Measurements from ENCODE around the gene ANGEL2.

Gene ANGEL2

GRCh38 chr1:213015099-213016050, at the start of gene ANGEL2:
Gene ANGEL2 (minus strand): TSS chr1:213015867. CDS start chr1:213015671, 196 bp downstream.
- H3K4me3 ChIP-seq (ENCODE audit: low read length in 2 of 2): peak within 1 kb of the TSS; percentile 88 to 93
- no peaks in the 10 kb centered on the region for H3K27me3 ChIP-seq (ENCODE audit: control insufficient read depth in 2 of 2, insufficient read depth in 2 of 2, low read length in 2 of 2)
- peaks cover 0 to 10% of the 10 kb centered on the region in 2 donors for H3K36me3 ChIP-seq (ENCODE audit: control insufficient read depth in 2 of 2, insufficient read depth in 2 of 2, low read length in 2 of 2)
- H3K27ac ChIP-seq (ENCODE audit: low read depth in 2 of 2, low read length in 2 of 2): peak within 1 kb of the TSS; percentile 83 to 92
- peak within 1 kb of the TSS; percentile 83 to 90 for H3K9ac ChIP-seq (ENCODE audit: low read depth in 1 of 2, low read length in 2 of 2)
- peaks cover 0 to 3% of the 10 kb centered on the region in 2 donors for H3K4me1 ChIP-seq (ENCODE audit: control insufficient read depth in 2 of 2, insufficient read depth in 2 of 2, low read length in 2 of 2)
- H3K9me3 ChIP-seq (ENCODE audit: control insufficient read depth in 2 of 2, low read length in 2 of 2): no peaks in the 10 kb centered on the region

- Histone ChIP-seq H3K27ac (ENCODE audit: low read depth in 2 of 2, low read length in 2 of 2) (no peak overlapping the region), H3K4me1 (ENCODE audit: control insufficient read depth in 2 of 2, insufficient read depth in 2 of 2, low read length in 2 of 2) (no peaks in the 10 kb centered on the region), H3K9ac (ENCODE audit: low read depth in 1 of 2, low read length in 2 of 2) (no peak overlapping the region), H3K36me3 (ENCODE audit: control insufficient read depth in 2 of 2, insufficient read depth in 2 of 2, low read length in 2 of 2) (no peaks in the 10 kb centered on the region), H3K9me3 (ENCODE audit: control insufficient read depth in 2 of 2, low read length in 2 of 2) (no peaks in the 10 kb centered on the region), H3K27me3 (ENCODE audit: control insufficient read depth in 2 of 2, insufficient read depth in 2 of 2, low read length in 2 of 2) (no peaks in the 10 kb centered on the region), H3K4me3 (ENCODE audit: low read length in 2 of 2) (no peak overlapping the region)
Measured at GRCh38 chr1:213061263-213061662, 45.6 kb upstream of the ANGEL2 start.

- Histone ChIP-seq H3K27me3 (ENCODE audit: control insufficient read depth in 2 of 2, insufficient read depth in 2 of 2, low read length in 2 of 2) (no peaks in the 10 kb centered on the region), H3K4me3 (ENCODE audit: low read length in 2 of 2) (no peak overlapping the region), H3K27ac (ENCODE audit: low read depth in 2 of 2, low read length in 2 of 2) (no peak overlapping the region), H3K9me3 (ENCODE audit: control insufficient read depth in 2 of 2, low read length in 2 of 2) (no peaks in the 10 kb centered on the region), H3K36me3 (ENCODE audit: control insufficient read depth in 2 of 2, insufficient read depth in 2 of 2, low read length in 2 of 2) (no peaks in the 10 kb centered on the region), H3K9ac (ENCODE audit: low read depth in 1 of 2, low read length in 2 of 2) (no peak overlapping the region), H3K4me1 (ENCODE audit: control insufficient read depth in 2 of 2, insufficient read depth in 2 of 2, low read length in 2 of 2) (no peaks in the 10 kb centered on the region)
Measured at GRCh38 chr1:213060836-213061235, 45.2 kb upstream of the ANGEL2 start.

DNA sequence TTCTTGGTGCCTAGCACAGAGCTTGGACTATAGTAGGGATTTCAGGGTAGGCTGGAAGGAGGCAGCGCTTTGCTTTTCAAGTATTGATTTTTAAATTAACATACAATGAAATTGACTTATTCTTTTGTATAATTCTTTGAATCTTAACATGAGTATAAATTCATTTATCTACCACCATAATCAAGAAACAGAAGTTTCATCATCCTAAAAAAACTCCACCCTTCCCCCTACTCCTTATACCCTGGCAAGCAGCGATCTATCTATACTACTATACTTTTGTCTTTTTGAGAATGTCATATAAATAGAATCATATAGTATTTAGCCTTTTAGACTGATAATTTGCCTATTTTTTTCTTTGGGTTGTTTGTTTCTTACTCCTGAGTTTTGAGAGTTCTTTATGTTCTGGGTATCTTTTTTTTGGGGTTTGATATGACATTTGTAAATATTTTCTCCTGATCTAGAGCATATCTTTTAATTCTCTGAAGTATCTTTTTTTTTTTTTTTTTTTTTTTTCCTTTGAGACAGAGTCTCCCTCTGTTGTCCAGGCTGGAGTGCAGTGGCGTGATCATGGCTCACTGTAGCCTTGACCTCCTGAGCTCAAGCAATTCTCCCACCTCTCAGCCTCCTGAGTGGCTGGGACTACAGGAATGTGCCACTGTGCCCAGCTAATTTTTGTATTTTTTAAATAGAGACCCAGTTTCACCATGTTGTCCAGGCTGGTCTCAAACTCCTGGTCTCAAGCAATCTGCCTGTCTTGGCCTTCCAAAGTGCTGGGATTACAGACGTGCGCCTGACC, 41.8 kb upstream of the ANGEL2 start:
- Histone ChIP-seq H3K4me1 (ENCODE audit: control insufficient read depth in 2 of 2, insufficient read depth in 2 of 2, low read length in 2 of 2) (no peaks in the 10 kb centered on the region), H3K4me3 (ENCODE audit: low read length in 2 of 2) (no peak overlapping the region), H3K36me3 (ENCODE audit: control insufficient read depth in 2 of 2, insufficient read depth in 2 of 2, low read length in 2 of 2) (no peaks in the 10 kb centered on the region), H3K27me3 (ENCODE audit: control insufficient read depth in 2 of 2, insufficient read depth in 2 of 2, low read length in 2 of 2) (no peaks in the 10 kb centered on the region), H3K27ac (ENCODE audit: low read depth in 2 of 2, low read length in 2 of 2) (no peak overlapping the region), H3K9me3 (ENCODE audit: control insufficient read depth in 2 of 2, low read length in 2 of 2) (no peaks in the 10 kb centered on the region), H3K9ac (ENCODE audit: low read depth in 1 of 2, low read length in 2 of 2) (no peak overlapping the region)

GRCh38 chr1:213055767-213056166, 40.1 kb upstream of the ANGEL2 start:
- Histone ChIP-seq H3K4me1 (ENCODE audit: control insufficient read depth in 2 of 2, insufficient read depth in 2 of 2, low read length in 2 of 2) (peaks cover 0 to 8% of the 10 kb centered on the region in 2 donors), H3K27ac (ENCODE audit: low read depth in 2 of 2, low read length in 2 of 2) (no peak overlapping the region), H3K4me3 (ENCODE audit: low read length in 2 of 2) (no peak overlapping the region), H3K9me3 (ENCODE audit: control insufficient read depth in 2 of 2, low read length in 2 of 2) (no peaks in the 10 kb centered on the region), H3K36me3 (ENCODE audit: control insufficient read depth in 2 of 2, insufficient read depth in 2 of 2, low read length in 2 of 2) (no peaks in the 10 kb centered on the region), H3K27me3 (ENCODE audit: control insufficient read depth in 2 of 2, insufficient read depth in 2 of 2, low read length in 2 of 2) (no peaks in the 10 kb centered on the region), H3K9ac (ENCODE audit: low read depth in 1 of 2, low read length in 2 of 2) (no peak overlapping the region)

DNA sequence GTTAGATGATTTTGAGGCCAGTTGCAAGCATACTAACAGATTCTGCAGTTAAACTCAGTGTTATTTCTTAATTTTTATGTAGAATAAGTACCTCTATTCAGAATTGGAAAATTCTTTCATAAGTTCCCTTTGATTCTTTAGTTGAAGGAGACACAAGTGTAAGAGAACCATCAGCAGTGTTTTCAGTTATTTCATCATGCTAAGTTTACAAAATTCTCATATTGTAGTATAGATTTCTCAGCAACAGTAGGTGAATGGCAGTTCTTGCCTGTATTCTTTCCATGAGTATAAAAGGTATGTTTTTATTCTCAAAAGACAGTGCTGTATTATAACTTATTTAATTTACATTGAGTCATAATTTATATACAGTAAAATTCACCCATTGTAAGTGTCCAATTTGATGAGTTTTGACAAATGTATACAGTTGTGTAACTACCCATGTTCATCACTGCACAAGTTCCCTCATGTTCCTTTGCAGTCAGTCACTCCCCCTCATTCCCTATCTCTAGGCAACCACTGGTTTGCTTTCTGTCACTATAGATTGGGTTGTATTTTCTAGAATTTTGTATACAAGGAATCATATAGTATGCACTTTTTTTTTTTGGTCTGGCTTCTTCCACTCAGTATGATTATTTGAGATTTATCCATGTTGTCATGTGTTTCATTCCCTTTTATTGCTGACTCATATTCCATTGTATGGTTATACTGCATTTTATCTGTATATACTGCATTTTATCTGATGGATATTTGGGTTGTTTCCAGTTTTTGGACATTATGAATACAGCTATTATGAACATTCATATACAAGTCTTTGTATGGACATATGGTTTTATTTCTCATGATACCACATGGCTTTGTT, 39.3 kb upstream of the ANGEL2 start:
- Histone ChIP-seq H3K4me1 (ENCODE audit: control insufficient read depth in 2 of 2, insufficient read depth in 2 of 2, low read length in 2 of 2) (peaks cover 0 to 8% of the 10 kb centered on the region in 2 donors), H3K4me3 (ENCODE audit: low read length in 2 of 2) (no peak overlapping the region), H3K36me3 (ENCODE audit: control insufficient read depth in 2 of 2, insufficient read depth in 2 of 2, low read length in 2 of 2) (no peaks in the 10 kb centered on the region), H3K9me3 (ENCODE audit: control insufficient read depth in 2 of 2, low read length in 2 of 2) (no peaks in the 10 kb centered on the region), H3K27ac (ENCODE audit: low read depth in 2 of 2, low read length in 2 of 2) (no peak overlapping the region), H3K9ac (ENCODE audit: low read depth in 1 of 2, low read length in 2 of 2) (no peak overlapping the region), H3K27me3 (ENCODE audit: control insufficient read depth in 2 of 2, insufficient read depth in 2 of 2, low read length in 2 of 2) (no peaks in the 10 kb centered on the region)

DNA sequence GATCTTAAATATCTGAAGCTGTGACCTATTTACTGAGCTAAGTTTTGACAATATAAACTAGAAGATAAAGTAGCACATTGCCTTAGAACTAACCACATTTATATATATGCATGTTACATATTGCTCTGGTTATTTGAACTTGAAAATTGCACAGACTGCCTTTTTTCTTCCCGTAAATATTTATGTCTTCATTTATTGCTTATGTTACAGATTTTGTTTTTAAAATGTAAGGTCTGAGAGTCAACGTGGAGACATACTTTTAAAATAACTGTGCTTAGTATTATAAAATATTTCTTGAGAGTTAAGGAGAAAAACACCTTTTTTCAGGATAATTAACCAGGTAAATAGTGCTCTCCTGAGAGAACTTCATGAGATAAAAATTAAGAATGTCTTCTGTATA, 38.5 kb upstream of the ANGEL2 start:
- Histone ChIP-seq H3K27me3 (ENCODE audit: control insufficient read depth in 2 of 2, insufficient read depth in 2 of 2, low read length in 2 of 2) (peaks cover 0 to 2% of the 10 kb centered on the region in 2 donors), H3K27ac (ENCODE audit: low read depth in 2 of 2, low read length in 2 of 2) (no peak overlapping the region), H3K36me3 (ENCODE audit: control insufficient read depth in 2 of 2, insufficient read depth in 2 of 2, low read length in 2 of 2) (no peaks in the 10 kb centered on the region), H3K4me1 (ENCODE audit: control insufficient read depth in 2 of 2, insufficient read depth in 2 of 2, low read length in 2 of 2) (peaks cover 0 to 8% of the 10 kb centered on the region in 2 donors), H3K9me3 (ENCODE audit: control insufficient read depth in 2 of 2, low read length in 2 of 2) (no peaks in the 10 kb centered on the region), H3K4me3 (ENCODE audit: low read length in 2 of 2) (no peak overlapping the region), H3K9ac (ENCODE audit: low read depth in 1 of 2, low read length in 2 of 2) (no peak overlapping the region)

DNA sequence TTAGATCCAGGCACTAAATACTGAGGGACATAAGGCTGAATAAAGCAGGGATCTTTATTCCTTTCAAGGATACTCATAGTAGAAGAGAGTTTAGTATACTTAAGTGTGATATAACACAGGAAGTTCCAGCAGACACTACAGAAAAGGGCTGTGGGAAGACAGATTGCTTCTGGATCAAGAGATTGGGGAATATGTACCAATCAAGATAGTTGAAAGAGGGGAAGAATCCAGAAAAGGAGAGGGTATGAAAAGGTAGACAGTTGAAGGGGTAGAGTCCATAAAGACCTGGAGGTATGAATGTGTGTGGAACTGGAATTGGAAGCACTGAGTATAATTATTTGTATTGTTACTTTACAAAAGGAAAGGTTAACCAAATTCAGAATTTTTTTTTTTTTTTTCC, 37.8 kb upstream of the ANGEL2 start:
- Histone ChIP-seq H3K9me3 (ENCODE audit: control insufficient read depth in 2 of 2, low read length in 2 of 2) (no peaks in the 10 kb centered on the region), H3K4me3 (ENCODE audit: low read length in 2 of 2) (no peak overlapping the region), H3K9ac (ENCODE audit: low read depth in 1 of 2, low read length in 2 of 2) (no peak overlapping the region), H3K27ac (ENCODE audit: low read depth in 2 of 2, low read length in 2 of 2) (no peak overlapping the region), H3K27me3 (ENCODE audit: control insufficient read depth in 2 of 2, insufficient read depth in 2 of 2, low read length in 2 of 2) (peaks cover 0 to 4% of the 10 kb centered on the region in 2 donors), H3K36me3 (ENCODE audit: control insufficient read depth in 2 of 2, insufficient read depth in 2 of 2, low read length in 2 of 2) (no peaks in the 10 kb centered on the region), H3K4me1 (ENCODE audit: control insufficient read depth in 2 of 2, insufficient read depth in 2 of 2, low read length in 2 of 2) (peaks cover 0 to 8% of the 10 kb centered on the region in 2 donors)

DNA sequence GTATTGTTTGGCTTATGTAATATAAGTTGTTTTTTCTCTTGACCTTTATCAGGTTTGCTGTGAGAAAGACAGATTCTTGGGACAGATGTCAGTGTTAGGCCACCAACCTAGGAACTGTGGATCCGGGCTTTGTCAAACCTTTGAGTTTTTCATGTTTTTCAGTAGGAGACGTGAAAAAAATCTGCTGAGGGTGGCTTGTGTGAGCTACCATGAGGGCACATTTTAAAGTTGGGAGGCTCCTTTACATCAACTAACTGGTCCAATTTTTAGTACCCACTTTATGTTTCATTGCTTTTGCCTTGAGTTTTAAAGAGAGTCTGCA, 36.2 kb upstream of the ANGEL2 start:
- H3K9ac ChIP-seq (ENCODE audit: low read depth in 1 of 2, low read length in 2 of 2): peak overlapping the region; percentile 80

More for the DNA sequence above, 36.2 kb upstream of the ANGEL2 start:
- Histone ChIP-seq H3K27me3 (ENCODE audit: control insufficient read depth in 2 of 2, insufficient read depth in 2 of 2, low read length in 2 of 2) (peaks cover 0 to 4% of the 10 kb centered on the region in 2 donors), H3K36me3 (ENCODE audit: control insufficient read depth in 2 of 2, insufficient read depth in 2 of 2, low read length in 2 of 2) (no peaks in the 10 kb centered on the region), H3K4me1 (ENCODE audit: control insufficient read depth in 2 of 2, insufficient read depth in 2 of 2, low read length in 2 of 2) (peaks cover 0 to 8% of the 10 kb centered on the region in 2 donors), H3K9me3 (ENCODE audit: control insufficient read depth in 2 of 2, low read length in 2 of 2) (no peaks in the 10 kb centered on the region), H3K27ac (ENCODE audit: low read depth in 2 of 2, low read length in 2 of 2) (no peak overlapping the region), H3K4me3 (ENCODE audit: low read length in 2 of 2) (peak overlapping the region; percentile 92 to 96)

Data from mucosa of rectum (tissue), 2 donors.